T-helper 1 cell treated with Interleukin-12 subunit alpha and Interleukin-12 subunit beta and Interleukin-4 antibody, amounts not matched to agents 30 ng/mL and 1 ng/mL, for 36 hours (primary cell): ENCODE measurements around the gene TCEAL4. TPM values are rescaled to one million over a fixed set of nuclear protein-coding genes. Genes with fewer than 3 reads are reported as not detected.

Experiments
- total RNA-seq: library from RNA; stranded (reverse); gene quantifications from 2 replicates; pipeline ENCODE4 v1.2.3, GENCODE V29; 2022

TCEAL4 gene
- total RNA-seq, 1 donor from 2014 or later, result 1.5 TPM

Other genes with a start within 250 kb of the TCEAL4 start
- 0.54 and 0.98 TPM in 2 replicates for gene TCEAL9, start 229.0 kb upstream of the TCEAL4 start, total RNA-seq
- gene BEX3, start 209.0 kb upstream of the TCEAL4 start, total RNA-seq, result 5.3 and 7.4 TPM in 2 replicates
- 0.20 and 0.32 TPM in 2 replicates for gene RAB40A, start 66.0 kb upstream of the TCEAL4 start, total RNA-seq
- 0.49 and 0.80 TPM in 2 replicates for gene TCEAL3, start 22.4 kb downstream of the TCEAL4 start, total RNA-seq
- 2.4 and 2.8 TPM in 2 replicates for gene TCEAL1, start 43.5 kb downstream of the TCEAL4 start, total RNA-seq
- gene MORF4L2, start 101.2 kb downstream of the TCEAL4 start, total RNA-seq, result 120 and 134 TPM in 2 replicates
- not detected in 2 replicates for gene TMEM31, start 125.4 kb downstream of the TCEAL4 start, total RNA-seq
- gene PLP1, start 191.3 kb downstream of the TCEAL4 start, total RNA-seq, result not detected in 2 replicates
- gene RAB9B, start 246.7 kb downstream of the TCEAL4 start, total RNA-seq, result 0.56 and 0.64 TPM in 2 replicates